Activated naive CD8-positive, alpha-beta T cell treated with anti-CD3 and anti-CD28 coated beads, Interleukin-2, amount 50 U/mL, for 24 hours (primary cell): ENCODE data around the gene SPG21.
A peak's percentile ranks its signal among the peaks of the same experiment; 100 is the strongest.

Experiments
- ATAC-seq: fragments of 150-1000 bp; cut with Tn5 transposase; one replicate; pipeline ENCODE4 v1.10.0; 2021
- DNase-seq: peaks from one replicate; pipeline ENCODE4 v3.0.0; 2021
- H3K27ac Mint-ChIP-seq: one replicate; pipeline ENCODE4 v1.8.0; 2021; ENCODE audit warnings: mild to moderate bottlenecking, mixed read lengths
- H3K27me3 Mint-ChIP-seq: one replicate; pipeline ENCODE4 v1.8.0; 2021; ENCODE audit warnings: mixed read lengths
- H3K36me3 Mint-ChIP-seq: one replicate; pipeline ENCODE4 v1.8.0; 2021; ENCODE audit warnings: low read depth, mixed read lengths
- H3K4me1 Mint-ChIP-seq: one replicate; pipeline ENCODE4 v1.8.0; 2021; ENCODE audit warnings: mixed read lengths
- H3K4me3 Mint-ChIP-seq: one replicate; pipeline ENCODE4 v1.8.0; 2021; ENCODE audit warnings: mild to moderate bottlenecking, moderate library complexity, mixed read lengths
- H3K9me3 Mint-ChIP-seq: one replicate; pipeline ENCODE4 v1.8.0; 2021; ENCODE audit warnings: mixed read lengths

Gene SPG21

DNA sequence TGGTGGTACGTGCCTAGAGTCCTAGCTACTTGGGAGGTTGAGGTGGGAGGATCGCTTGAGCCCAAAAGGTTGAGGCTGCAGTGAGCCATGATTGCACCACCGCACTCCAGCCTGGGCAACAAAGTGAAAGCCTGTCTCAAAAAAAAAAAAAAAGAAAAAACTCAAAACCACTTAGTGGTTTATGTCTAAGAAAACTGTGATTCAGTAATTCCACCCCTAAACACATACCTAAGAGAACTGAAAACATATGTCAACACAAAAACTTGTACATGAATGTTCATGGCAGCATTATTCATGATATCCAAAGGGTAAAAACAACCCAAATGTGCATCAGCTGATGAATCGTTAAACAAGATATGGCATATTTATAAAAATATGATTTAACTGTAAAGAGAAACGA lies 14.3 kb downstream of the SPG21 start:
- Mint-ChIP-seq H3K4me3 (no peak overlapping the region), H3K27me3 (no peaks in the 10 kb centered on the region), H3K27ac (peak overlapping the region; percentile 54), H3K36me3 (peaks cover 44% of the 10 kb centered on the region), H3K9me3 (no peaks in the 10 kb centered on the region), H3K4me1 (peaks cover 6% of the 10 kb centered on the region)
- no peak for DNase-seq
- peak; percentile 24 for ATAC-seq

DNA sequence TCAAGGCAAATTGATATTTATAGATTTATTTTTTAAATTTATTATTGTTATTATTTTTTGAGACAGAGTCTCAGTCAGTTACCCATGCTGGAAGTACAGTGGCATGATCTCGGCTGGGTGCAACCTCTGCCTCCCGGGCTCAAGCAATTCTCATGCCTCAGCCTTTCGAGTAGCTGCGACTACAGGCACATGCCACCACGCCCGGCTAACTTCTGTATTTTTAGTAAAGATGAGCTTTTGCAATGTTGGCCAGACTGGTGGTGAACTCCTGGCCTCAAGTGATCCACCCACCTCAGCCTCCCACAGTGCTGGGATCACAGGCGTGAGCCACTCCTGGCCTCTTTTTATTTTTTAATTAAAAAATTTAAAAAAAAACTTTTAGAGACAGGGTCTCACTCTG lies 19.0 kb downstream of the SPG21 start:
- no peak for ATAC-seq
- no peaks in the 10 kb centered on the region for H3K9me3 Mint-ChIP-seq
- peaks cover 38% of the 10 kb centered on the region for H3K36me3 Mint-ChIP-seq
- H3K27me3 Mint-ChIP-seq = no peaks in the 10 kb centered on the region
- no peak overlapping the region for H3K4me3 Mint-ChIP-seq
- peaks cover 4% of the 10 kb centered on the region for H3K4me1 Mint-ChIP-seq
- H3K27ac Mint-ChIP-seq = no peak overlapping the region
- DNase-seq = no peak

DNA sequence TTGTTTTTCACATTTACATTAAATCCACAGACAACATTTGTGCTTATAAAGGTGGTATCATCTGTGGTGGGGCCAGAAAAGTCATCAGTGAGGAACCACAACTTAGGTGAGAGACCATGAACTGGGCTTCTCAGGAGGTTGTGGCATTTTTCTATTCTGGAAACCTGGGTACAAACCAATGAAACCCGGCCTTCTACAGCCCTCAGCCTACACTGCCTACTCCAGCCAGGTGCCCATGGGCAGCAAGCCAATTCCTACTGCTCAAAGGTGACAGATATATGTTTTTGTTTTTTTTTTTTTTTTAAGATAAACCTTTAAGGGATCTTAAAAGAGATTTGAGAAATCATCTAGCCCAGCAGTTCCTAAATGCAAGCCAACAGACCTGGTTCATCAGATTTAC lies 20.3 kb downstream of the SPG21 start:
- no peaks in the 10 kb centered on the region for H3K4me1 Mint-ChIP-seq
- H3K4me3 Mint-ChIP-seq = no peak overlapping the region
- H3K36me3 Mint-ChIP-seq = peaks cover 39% of the 10 kb centered on the region
- ATAC-seq (no peak), DNase-seq (no peak)
- no peaks in the 10 kb centered on the region for H3K27me3 Mint-ChIP-seq
- no peak overlapping the region for H3K27ac Mint-ChIP-seq
- H3K9me3 Mint-ChIP-seq = no peaks in the 10 kb centered on the region

DNA sequence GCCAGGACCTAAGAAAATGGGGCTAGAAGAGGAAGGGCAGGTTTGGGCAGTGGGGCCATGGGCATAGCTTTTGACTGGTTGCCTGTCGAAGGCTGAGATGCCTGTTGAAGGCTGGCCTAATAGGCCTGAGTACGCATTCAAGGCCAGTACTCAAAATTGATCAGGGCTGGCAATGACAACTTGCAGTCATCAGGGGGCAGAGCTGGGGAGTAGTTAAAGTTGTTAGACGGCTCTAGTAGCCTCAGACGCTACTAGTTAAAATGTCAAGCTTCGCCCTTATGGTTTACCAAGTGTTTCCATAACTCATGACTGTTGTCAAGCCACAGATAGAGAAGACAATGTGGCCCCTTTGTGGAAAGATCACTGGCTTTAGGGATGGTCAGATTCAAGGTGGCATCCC lies 28.7 kb downstream of the SPG21 start:
- Mint-ChIP-seq H3K4me1 (peaks cover 2% of the 10 kb centered on the region), H3K27me3 (no peaks in the 10 kb centered on the region), H3K4me3 (no peak overlapping the region), H3K9me3 (no peaks in the 10 kb centered on the region), H3K36me3 (peaks cover 54% of the 10 kb centered on the region), H3K27ac (no peak overlapping the region)
- ATAC-seq (peak; percentile 69), DNase-seq (no peak)

DNA sequence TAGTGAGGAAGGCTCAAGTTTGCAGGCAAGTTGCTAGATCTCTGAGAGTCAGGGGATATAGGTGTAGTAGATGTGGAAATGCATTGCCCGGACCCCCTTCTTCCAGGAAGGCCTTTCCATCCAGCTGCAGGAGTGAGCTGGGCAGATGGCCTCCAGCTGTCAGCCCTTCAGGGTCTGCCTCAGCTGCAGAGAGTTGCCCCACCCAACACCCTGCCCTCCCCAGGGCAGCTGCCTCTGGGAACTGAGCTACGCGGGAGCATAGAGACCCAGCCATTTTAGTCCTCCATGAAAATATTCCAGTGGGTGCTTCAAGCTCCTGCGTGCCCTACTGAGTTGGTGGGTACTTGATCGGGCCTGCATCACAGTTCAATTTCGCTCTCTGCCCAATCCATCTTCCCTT lies 29.6 kb downstream of the SPG21 start:
- Mint-ChIP-seq H3K27ac (peak overlapping the region; percentile 52), H3K27me3 (no peaks in the 10 kb centered on the region), H3K36me3 (peaks cover 55% of the 10 kb centered on the region), H3K4me1 (peaks cover 2% of the 10 kb centered on the region), H3K9me3 (no peaks in the 10 kb centered on the region), H3K4me3 (no peak overlapping the region)
- ATAC-seq = no peak
- DNase-seq = no peak

DNA sequence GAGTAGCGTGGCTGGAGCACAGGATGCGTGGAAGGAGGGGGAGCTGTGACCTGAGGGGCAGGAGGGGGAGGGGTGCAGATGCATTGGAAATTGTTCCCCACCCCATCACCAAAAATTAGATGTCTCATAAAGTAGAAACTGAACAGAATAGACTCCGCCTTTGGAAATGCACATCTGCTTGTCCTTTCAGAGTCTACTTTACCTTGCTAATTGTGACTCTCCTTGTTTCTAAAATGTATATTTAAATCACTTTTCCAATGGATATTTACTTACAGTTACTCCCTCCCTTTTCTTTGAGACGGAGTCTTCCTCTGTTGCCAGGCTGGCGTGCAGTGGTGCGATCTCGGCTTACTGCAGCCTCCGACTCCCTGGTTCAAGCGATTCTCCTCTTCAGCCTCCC lies 30.6 kb downstream of the SPG21 start:
- H3K4me1 Mint-ChIP-seq = peaks cover 8% of the 10 kb centered on the region
- DNase-seq (no peak), ATAC-seq (no peak)
- no peaks in the 10 kb centered on the region for H3K27me3 Mint-ChIP-seq
- H3K27ac Mint-ChIP-seq = no peak overlapping the region
- peaks cover 47% of the 10 kb centered on the region for H3K36me3 Mint-ChIP-seq
- no peak overlapping the region for H3K4me3 Mint-ChIP-seq
- no peaks in the 10 kb centered on the region for H3K9me3 Mint-ChIP-seq

DNA sequence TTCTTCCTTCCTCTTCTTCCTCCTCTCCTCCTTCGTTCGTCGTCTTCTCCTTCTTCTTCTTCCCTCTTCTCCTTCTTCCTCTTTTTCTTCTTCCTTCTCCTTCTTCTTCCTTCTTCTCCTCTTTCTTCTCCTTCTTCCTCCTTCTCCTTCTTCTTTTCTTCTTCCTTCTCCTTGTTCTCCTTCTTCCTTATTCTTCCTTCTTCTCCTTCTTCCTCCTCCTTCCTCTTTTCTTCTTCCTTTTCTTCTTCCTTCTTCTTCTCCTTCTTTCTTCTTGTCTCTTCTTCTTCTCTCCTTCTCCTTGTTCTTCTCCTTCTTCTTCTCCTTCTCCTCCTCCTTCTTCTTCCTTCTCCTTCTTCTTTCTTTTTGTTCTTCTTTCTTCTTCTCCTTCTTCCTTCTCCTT lies 35.3 kb downstream of the SPG21 start:
- Mint-ChIP-seq H3K27me3 (no peaks in the 10 kb centered on the region), H3K36me3 (peaks cover 18% of the 10 kb centered on the region), H3K4me3 (no peak overlapping the region), H3K9me3 (no peaks in the 10 kb centered on the region), H3K27ac (peak overlapping the region; percentile 55), H3K4me1 (peaks cover 16% of the 10 kb centered on the region)
- DNase-seq (no peak), ATAC-seq (no peak)

DNA sequence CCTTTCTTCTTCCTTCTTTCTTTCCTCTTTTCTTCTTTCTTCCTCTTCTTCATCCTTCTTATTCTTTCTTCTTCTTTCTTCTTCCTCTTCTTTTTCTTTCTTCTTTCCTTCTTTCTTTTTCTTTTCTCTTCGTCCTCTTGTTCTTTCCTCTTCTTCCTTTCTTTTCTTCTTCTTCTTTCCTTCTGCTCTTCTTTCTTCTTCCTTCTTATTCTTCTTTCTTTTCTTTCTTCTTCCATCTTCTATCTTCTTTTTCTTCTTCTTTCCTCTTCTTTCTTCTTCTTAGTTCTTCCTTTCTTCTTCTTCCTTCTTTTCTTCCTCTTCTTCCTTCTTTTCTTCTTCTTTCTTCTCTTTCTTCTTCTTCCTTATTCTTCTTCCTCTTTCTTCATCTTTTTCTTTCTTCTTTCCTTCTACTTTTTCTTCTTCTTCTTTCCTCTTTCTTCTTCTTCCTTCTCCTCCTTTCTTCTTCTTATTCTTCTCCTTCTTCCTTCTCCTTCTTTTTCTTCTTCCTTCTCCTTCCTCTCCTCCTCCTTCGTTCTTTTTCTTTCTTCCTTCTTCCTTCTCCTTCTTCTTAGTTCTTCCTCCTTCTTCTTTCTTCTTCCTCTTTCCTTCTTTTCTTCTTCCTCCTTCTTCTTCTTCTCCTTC lies 37.8 kb downstream of the SPG21 start:
- peaks cover 16% of the 10 kb centered on the region for H3K4me1 Mint-ChIP-seq
- H3K9me3 Mint-ChIP-seq = no peaks in the 10 kb centered on the region
- ATAC-seq (no peak), DNase-seq (no peak)
- peaks cover 7% of the 10 kb centered on the region for H3K36me3 Mint-ChIP-seq
- H3K27ac Mint-ChIP-seq = peak overlapping the region; percentile 46
- peak overlapping the region; percentile 22 for H3K4me3 Mint-ChIP-seq
- H3K27me3 Mint-ChIP-seq = no peaks in the 10 kb centered on the region

DNA sequence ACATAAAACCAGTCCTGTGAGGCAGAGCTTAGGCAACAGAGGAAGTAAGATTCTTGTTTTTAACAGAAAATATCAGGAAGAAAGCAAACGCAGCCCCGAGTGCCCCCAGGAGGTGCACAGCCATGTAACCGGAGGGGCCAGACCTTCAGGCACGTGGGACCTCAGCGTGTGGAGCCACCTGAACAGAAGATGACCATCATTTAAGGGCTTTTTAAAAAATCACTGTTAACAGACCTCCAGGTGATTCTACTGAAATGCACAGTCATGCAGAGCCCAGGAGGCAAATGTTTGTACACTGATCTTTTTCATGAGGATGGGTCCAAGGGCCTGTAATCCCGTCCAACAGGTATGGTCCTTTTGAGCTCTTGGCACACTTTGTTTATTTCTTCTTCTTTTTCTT lies 38.8 kb downstream of the SPG21 start:
- H3K4me3 Mint-ChIP-seq = no peak overlapping the region
- DNase-seq (no peak), ATAC-seq (no peak)
- peak overlapping the region; percentile 54 for H3K27ac Mint-ChIP-seq
- H3K9me3 Mint-ChIP-seq = no peaks in the 10 kb centered on the region
- H3K36me3 Mint-ChIP-seq = peaks cover 4% of the 10 kb centered on the region
- H3K27me3 Mint-ChIP-seq = no peaks in the 10 kb centered on the region
- H3K4me1 Mint-ChIP-seq = peaks cover 16% of the 10 kb centered on the region

DNA sequence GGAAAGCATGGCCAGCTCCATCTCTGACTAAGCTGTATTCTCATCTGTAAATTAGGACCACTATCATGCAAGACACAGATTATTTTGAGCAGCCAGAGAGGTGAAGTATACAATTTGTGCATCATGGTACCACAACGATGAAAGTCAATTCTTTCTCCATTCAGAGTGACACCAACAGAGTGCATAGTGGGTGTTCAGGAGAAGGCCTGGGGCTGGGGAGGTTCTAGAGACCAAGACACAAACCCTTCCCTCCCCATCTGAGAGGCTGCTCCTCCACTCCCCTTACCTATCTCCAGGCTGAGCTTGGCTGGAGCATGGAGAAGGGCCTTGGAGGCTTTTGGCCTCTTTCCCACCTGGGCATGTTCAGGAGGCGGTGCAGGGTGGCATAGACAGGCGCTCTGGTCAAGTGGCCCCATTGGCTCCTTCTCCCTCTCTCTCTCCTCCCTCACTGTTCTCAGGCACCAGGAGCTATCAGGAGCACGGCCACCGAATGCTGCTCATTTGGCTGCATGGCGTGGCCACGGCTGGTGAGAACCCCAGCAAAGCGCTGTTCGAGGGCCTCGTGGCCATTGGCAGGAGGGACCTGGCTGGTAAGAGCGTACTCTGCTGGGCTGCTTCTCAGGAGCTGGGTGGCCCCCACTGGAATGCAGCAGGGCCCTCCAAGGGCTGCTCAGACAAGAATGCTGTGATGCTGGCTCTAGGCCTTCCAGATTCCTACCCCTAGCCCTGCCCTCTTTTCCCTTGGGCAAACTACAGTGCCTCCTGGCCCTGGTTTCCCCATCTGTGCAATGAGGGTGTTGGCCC lies 40.1 kb downstream of the SPG21 start:
- Mint-ChIP-seq H3K27me3 (no peaks in the 10 kb centered on the region), H3K36me3 (no peaks in the 10 kb centered on the region), H3K9me3 (no peaks in the 10 kb centered on the region), H3K27ac (no peak overlapping the region), H3K4me3 (no peak overlapping the region), H3K4me1 (peaks cover 14% of the 10 kb centered on the region)
- ATAC-seq (no peak), DNase-seq (no peak)

DNA sequence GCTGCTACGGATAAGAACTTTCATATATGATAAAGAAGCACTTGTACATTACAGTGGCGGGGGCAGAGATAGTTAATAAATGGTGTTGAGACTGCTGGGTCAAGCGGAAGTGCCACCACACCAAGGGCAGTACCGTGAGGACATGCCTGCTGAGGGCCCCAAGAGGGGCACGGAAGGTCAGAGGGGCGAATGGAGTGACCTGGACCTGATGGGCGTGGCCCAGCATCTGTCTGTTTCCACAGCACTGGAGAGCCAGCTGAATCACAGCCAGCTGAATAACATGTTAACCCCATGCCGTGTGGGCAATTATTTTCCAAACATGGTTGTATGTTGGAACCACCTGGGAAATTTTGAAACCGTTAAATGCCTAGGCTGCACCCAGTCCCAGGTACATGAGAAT lies 40.8 kb downstream of the SPG21 start:
- H3K27me3 Mint-ChIP-seq = no peaks in the 10 kb centered on the region
- no peaks in the 10 kb centered on the region for H3K36me3 Mint-ChIP-seq
- DNase-seq (no peak), ATAC-seq (no peak)
- no peak overlapping the region for H3K4me3 Mint-ChIP-seq
- peaks cover 9% of the 10 kb centered on the region for H3K4me1 Mint-ChIP-seq
- no peaks in the 10 kb centered on the region for H3K9me3 Mint-ChIP-seq
- no peak overlapping the region for H3K27ac Mint-ChIP-seq

DNA sequence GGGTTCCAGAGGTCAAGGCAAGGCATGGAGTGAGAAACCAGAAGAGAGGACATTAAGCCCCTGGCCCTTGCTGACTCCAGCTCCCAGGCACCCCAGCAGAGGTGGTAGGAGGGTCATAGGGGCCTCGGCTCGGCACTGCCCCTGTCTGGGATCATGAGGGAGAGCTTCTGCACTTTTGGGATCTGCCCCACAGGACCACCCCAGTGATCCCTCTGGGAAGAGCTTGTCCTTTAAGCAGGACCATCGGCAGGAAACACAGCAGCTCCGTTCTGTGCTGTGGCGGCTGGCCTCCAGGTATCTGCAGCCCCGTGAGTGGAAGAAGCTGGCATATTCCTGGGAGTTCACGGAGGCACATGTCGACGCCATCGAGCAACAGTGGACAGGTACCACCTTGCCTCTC lies 42.5 kb downstream of the SPG21 start:
- no peaks in the 10 kb centered on the region for H3K27me3 Mint-ChIP-seq
- ATAC-seq (no peak), DNase-seq (no peak)
- H3K27ac Mint-ChIP-seq = no peak overlapping the region
- no peaks in the 10 kb centered on the region for H3K9me3 Mint-ChIP-seq
- no peaks in the 10 kb centered on the region for H3K36me3 Mint-ChIP-seq
- no peak overlapping the region for H3K4me3 Mint-ChIP-seq
- no peaks in the 10 kb centered on the region for H3K4me1 Mint-ChIP-seq

DNA sequence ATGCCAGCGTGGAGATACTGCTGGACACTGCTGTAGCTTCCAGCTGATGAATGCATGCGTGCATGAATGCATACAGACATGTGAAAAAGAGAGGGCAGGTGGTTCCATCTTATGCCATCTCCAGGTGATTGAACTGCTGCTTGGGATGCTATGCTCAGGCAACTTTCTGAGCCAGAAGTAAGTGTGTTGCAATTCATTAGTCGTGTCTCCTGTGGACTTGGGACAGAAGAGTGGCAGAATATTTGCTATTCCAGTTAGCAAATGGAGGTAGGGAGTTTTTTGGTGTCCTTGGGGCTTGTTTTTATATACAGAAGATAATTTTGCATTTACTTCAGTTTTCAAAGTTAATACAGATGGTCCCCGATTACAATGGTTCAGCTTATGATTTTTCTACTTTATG lies 44.8 kb downstream of the SPG21 start:
- H3K4me1 Mint-ChIP-seq = no peaks in the 10 kb centered on the region
- ATAC-seq (no peak), DNase-seq (no peak)
- H3K9me3 Mint-ChIP-seq = no peaks in the 10 kb centered on the region
- H3K27ac Mint-ChIP-seq = no peak overlapping the region
- H3K4me3 Mint-ChIP-seq = no peak overlapping the region
- no peaks in the 10 kb centered on the region for H3K36me3 Mint-ChIP-seq
- H3K27me3 Mint-ChIP-seq = no peaks in the 10 kb centered on the region

DNA sequence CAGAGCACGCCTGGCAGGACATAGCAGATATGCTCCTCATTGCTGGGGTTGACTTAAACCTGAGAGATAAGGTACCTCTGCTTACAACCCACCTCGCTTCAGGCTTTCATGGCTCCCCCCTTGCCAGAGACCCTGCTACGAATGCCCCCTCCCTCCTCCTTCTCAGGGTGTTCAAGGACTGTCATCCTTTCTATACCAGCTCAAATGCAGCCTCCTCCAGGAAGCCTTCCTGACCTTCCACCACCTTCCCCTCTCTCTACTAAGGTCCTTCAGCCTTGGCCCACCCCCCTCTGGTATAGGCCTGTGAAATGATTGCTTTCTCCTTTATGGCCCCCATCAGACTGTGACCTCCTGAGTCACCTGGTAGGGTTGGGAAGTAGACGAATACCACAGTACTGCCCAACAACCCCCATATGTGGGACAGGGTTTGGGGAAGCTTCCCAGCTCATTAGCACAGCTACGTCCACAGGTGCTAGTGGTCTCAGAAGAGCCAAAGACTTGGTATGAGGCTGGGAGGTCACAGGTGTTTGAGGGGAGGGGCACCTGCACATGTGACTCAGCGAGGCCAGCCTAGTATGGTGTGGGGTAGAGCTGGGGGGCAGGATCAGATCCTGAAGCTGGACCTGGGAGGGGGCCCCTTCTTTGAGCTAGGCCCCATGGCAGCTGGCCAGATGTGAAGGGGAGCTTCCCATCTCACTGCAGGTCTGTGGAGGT lies 46.0 kb downstream of the SPG21 start:
- no peaks in the 10 kb centered on the region for H3K9me3 Mint-ChIP-seq
- no peaks in the 10 kb centered on the region for H3K27me3 Mint-ChIP-seq
- DNase-seq (no peak), ATAC-seq (no peak)
- H3K27ac Mint-ChIP-seq = no peak overlapping the region
- no peaks in the 10 kb centered on the region for H3K4me1 Mint-ChIP-seq
- no peaks in the 10 kb centered on the region for H3K36me3 Mint-ChIP-seq
- no peak overlapping the region for H3K4me3 Mint-ChIP-seq

DNA sequence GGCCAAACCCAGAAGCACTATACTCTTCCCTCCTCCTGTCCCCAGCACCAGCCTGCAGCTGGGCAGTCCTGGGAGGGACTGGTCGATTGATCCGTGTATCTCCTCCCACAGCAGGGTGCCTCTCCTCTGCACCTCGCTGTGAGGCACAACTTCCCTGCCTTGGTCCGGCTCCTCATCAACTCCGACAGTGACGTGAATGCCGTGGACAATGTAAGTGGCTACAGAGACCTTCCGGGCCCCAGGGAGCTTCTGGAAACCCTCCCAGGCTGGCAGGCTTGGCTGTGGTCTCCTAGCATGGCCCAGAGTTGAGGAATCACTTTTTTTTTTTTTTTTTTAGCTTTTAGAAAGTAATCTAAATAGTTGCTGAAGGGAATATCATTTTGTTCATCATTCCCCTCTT lies 47.4 kb downstream of the SPG21 start:
- no peak for ATAC-seq
- H3K4me3 Mint-ChIP-seq = no peak overlapping the region
- H3K4me1 Mint-ChIP-seq = no peaks in the 10 kb centered on the region
- no peaks in the 10 kb centered on the region for H3K9me3 Mint-ChIP-seq
- no peaks in the 10 kb centered on the region for H3K36me3 Mint-ChIP-seq
- H3K27ac Mint-ChIP-seq = no peak overlapping the region
- no peaks in the 10 kb centered on the region for H3K27me3 Mint-ChIP-seq
- DNase-seq = no peak
